SKM-1 (cell line): Measurements from ENCODE around the gene ICE2.

Source experiments
- DNase-seq: peaks from one replicate; lab custom pipeline; 2025; ENCODE audit not compliant: unreplicated experiment; lab: John Stamatoyannopoulos, UW

ICE2 gene

DNA sequence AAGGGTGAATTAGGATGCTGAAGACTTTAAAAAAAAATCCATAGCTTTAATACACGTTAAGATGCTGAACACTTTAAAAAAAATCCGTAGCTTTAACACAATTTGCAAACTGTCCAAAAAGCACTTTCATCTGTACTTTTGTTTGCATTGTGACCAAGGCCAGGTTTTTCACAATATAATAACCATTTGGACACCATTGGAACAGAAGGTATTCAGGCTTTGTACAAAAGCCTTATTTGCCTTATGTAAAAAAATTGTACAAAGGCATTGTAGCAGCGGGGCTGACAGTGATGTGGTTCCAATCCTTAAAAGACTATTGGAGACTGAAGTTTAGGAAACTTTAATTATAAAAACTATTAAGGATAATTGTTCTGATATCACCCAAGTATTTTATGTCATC lies 15.2 kb upstream of the ICE2 start:
- no peak for DNase-seq

DNA sequence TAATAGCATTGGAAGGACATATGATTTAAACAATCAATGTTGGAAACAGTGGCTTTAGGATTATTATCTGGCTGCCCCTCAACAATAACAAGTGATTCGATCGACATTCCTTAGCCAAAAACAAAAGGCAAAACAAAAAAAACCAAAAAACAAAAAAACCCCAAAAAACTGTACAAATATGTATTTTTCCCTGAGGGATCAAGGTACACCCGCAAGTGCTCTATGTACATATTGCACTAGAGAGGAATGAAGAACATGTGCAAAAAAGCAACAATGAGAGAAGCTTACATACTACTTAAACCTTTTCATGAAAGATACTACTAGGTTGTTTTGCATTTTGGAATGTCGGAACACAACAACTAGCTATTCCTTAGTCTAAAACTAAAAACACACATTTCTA lies 14.2 kb upstream of the ICE2 start:
- no peak for DNase-seq

DNA sequence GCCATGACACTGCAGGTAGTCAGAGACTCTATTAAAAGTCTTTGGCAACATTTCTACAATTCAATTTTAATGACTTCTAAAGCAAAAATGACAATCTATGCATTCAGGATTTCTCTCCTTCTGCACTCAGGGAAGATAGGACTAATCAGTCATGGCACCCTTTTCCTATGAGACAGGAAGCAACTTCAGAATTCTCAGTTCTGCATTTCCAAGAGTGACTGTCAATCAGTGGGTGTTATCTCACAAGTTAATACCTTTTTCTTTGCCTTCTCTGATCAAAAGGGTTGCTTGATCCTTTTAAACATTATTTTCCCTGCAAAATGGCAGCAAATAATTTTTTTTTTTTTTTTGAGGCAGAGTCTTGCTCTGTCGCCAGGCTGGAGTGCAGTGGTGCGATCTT lies 7.8 kb upstream of the ICE2 start:
- DNase-seq, result no peak

DNA sequence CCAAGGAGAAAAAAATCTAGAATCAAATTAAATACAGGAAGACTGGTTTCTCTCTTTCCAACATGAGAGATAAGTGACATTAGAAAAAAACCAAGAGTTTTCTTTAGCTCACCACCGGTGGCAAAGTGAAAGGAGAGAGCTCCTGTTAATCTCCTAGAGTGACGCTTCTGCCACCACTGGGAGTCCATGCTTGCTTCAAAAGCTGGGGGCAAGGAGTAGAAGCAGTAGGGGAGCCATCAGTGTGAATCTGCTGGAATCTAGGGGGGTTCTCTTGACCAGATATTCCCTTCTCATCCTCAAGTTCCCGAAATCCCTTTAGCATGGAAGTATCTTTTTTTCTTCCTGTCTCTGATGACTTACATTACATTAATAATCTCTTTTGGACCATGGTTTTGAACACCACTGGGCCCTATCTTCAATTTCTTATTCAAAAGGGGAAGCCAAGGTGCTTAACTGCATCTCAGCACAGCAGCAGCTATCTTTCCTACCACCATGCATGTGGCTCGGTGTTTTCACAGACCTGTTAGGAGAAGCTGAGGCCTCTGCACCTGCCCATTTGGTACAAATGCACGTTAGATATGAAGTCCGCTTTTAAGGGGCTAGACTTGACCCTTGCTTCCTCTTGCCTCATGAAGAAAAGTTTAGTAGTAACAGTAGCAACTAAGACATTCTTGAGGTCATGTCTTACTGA lies 6.6 kb upstream of the ICE2 start:
- DNase-seq, result no peak

DNA sequence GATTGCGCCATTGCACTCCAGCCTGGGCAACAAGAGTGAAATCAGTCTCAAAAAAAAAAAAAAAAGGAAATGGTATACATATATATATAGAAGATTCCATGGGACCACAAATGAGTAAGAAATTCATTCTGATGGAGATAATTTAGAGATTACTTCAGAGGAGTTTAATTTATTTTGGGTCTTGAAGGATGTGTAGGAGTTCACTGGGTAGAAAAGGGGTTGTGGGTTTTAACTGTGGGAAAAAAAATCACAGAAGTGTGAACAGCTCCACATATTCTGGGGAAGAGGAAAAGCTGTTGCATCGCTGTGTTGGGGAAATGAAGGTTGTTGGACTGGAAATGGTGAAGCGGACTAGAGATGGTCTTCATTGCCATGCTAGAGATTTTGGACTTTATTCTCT lies 4.1 kb upstream of the ICE2 start:
- no peak for DNase-seq

DNA sequence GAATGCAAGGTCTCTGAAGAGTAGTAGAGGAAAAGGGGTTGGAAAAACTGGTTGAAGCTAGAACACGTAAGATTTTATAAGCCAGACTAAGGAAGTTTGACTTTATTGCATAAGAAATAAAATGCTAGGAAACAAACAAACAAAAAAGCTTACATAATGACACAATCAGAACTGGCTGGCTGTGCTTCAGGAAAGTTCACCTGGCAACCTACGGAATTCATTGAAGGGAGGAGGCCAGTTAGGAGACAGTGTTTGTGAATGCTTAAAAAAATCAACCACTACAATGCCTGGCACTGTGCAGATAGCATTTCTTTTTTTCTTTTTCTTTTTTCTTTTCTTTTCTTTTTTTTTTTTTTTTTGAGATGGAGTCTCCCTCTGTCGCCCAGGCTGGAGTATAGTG lies 1.9 kb upstream of the ICE2 start:
- no peak for DNase-seq

DNA sequence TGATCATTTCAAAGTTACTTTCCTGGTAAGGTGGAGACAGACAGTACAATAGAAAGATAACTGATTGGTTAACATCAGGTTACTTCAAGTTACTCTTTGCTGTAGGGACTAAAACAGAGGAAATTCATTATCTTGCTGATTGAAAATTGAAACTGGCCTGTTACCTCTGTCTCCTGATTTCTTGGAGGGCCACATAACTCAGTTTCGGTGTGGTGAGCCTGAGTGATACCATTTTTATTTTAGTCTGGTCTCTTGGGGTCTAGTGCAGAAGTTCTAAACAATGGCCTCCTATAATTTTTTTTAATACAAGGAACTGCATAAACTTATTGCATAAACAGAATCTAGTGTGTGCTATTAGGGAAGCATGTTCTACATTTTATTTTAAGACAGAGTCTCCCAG lies 1.2 kb upstream of the ICE2 start:
- DNase-seq, result no peak

DNA sequence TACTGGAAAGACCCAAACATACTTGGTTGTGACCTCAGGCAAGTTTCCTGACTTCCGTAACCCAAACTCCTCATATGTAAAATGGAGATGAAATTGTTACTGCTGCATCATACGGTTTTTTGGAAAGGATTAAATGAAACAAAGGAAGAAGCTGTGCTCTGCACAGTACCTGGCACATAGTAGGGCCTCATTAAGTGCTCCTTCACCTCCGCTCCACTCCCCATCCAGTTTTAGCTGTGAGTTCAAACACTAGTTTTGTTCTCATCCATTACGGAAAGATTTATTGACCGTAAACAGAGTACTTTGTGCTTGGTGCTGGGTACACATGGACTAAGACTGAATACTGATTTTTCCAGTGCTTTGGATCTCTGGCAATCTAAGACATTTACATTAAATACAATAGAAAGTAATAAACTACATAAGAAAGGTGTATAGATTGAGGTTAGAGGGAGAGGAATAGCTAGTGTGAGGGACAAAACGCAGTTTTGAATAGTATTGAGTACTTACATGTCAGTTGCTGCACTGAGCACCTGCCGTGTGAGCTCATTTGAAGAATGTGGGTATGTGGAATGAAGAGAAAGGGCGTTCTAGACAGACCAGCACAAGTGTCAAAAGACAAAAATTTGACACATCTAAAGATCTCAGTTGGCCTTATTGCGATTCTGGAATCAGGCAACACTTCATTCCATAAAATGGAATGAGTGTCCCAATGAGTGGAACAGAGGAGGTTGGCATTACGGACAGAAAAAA lies 594 bp upstream of the ICE2 start:
- no peak for DNase-seq

DNA sequence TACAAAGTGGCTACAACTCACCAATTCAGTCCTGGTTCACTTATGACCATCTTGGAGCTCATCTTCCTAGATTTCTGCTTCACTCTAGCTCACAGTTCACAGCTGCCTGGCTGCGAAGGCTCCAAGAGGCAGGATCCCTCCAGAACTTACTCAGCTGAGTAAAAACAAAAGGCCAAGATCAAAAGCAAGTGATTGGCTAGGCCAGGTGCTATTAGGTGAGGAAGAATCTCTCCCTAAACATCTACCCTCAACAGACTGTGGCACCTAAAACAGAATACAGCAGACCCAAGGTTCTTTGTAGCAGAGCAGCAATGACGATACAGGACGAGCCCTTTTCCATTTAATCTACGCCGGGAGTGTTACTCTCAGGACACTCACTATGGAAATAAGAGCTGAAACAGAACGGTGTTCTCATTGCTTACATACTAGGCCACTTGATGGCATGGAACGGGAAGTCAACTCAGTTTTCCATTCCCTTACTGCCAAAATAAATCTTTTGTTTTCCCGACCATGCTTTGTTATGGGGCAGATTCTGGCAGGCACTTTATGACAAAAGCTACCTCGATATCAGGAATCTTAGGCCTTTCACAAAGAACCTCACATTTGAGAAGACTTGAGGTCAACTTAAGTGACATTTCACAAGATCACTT lies 901 bp downstream of the ICE2 start:
- no peak for DNase-seq

DNA sequence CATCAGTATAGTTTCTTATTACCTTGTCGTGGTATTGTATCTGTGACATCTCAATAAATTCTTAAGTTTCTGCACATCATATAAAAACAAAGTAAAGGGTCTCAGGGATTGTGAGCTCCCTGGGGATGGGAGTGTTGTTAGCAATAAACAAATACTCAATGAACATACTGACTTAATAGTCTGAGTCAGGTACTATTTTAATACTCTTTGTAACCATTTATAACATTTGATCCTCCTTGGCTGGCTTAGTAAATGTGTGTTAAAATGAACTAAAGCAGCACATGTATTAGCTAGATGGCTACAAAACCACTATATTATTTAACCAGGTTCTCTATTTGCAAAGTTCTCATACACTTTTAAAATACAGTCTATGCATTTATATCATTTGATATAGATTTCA lies 1.8 kb downstream of the ICE2 start:
- DNase-seq, result no peak

DNA sequence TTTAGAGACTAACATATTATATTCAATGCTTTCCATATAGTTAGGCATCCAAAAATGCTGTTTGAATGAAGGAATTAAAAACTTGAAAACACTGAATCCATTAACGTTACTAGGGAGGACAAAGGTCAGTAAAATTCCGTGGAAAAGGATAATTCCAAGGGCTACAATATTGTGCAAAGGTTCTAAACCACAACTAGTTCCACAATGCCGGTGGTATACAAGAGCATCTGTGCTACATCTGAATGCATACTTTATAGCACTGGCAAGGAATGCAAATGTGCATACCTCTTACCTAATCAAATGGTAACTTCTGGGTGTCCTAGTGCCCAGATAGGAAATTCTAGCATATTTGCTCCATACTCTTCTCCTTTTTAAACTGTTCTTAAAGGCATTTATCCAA lies 2.2 kb downstream of the ICE2 start:
- DNase-seq, result no peak

DNA sequence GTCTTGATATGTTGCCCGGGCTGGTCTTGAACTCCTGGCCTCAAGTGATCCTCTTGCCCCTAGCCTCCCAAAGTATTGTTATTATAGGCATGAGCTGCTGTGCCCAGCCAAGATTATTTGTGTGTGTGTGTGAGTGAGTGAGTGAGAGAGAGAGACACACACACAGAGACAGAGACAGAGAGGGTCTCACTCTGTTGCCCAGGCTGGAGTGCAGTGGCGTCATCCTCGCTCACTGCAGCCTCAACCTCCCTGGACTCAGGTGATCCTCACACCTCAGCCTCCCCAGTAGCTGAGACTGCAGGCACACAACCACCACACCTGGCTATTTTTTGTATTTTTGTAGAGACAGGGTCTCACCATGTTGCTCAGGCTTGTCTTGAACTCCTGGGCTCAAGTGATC lies 5.8 kb downstream of the ICE2 start:
- DNase-seq, result no peak

DNA sequence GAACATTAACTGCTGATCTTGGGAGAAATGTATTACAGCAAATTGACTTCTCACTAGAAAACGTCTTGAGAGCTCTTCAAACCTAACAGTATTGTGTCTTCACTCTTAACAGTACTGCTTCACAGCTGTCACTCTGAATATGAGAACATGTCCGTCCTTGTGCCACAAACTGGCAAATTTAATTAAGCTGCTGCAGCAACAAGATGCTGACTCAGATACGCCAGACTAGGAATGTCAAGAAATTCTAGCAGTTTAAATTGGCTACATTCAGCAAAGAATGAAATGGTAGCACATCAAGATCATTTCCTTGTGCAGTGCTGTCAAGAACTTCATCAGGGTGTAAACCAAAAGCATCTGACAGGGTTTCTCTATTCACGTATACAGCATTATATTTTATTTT lies 7.6 kb downstream of the ICE2 start:
- no peak for DNase-seq

DNA sequence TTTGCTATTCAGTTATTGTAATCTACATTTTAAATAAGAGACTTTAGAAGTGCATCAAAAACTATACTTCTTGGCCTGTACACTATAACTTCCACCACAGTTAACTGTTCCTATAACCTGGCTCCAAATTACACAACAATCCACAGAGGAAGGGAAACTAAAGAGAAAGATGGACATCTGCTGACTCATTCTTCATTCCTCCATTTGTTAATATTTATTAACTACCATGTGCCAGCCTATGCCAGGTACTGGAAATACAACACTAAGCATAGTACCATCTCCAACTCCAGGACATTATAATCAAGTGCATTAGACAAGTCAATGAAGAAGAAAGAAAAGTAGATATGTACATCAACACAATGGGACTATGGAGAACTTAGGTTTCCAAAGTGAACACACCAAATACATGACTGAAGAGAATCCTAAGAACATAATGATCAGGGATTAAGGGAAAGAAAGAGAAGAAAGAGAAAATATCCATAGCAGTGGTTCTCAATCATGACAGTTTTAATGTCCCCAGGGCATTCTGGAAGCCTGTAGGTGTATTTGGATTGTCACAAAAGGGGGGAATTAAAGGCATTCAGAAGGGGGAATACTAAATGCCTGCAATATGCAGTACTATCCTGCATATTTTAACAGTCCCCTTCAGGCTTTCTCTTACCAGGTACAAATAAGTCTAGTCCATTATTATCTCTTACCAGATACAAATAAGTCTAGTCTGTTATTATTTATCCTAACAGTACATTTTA lies 8.9 kb downstream of the ICE2 start:
- no peak for DNase-seq

DNA sequence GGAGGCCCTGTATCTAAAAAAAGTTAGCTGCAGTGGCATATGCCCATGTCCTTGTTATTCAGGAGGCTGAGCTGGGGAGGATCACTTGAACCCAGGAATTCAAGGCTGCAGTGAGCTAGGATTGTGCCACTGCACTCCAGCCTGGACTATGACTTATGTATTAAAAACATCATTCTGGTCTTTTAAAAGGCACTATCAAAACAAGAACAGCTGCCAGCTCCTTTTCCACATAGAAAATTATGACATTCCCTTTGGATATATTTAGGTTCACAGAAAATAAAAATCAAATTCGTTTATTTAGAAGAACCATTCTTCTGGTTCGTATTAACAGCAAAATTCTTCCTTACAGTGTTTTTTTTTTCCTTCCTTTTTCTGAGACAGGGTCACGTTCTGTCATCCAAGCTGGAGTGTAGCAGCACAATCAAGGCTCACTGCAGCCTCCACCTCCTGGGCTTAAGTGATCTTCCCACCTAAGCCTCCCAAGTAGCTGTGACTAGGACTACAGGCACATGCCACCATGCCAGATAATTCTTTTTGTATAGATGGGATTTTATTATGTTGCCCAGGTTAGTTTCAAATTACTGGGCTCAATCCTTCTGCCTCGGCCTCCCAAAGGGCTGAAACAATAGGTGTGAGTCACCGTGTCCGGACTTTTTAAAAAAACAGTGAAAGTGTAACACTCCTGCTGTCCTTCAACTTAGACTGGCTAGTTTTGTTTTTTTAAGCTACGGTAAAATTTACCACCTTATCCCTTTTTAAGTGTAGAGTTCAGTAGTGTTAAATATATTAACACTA lies 13.9 kb downstream of the ICE2 start:
- DNase-seq, result no peak

DNA sequence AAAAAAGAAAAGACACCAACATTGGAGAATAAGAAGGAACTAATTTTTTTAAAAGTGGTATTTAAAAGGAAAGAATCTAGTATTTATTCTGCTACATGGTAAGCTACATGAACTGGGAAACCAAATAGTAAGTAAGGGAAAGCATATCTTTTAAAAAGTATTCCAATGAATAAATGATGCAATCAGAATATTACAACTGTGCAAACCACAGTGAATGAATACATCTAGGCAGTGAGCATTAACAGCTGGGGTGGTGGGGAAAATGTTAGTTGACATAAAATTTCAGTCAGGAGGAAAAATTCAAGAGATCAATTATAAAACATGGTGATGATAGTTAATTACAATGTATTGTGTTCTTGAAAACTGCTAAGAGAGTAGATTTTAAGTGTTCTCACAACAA lies 16.9 kb downstream of the ICE2 start:
- no peak for DNase-seq

DNA sequence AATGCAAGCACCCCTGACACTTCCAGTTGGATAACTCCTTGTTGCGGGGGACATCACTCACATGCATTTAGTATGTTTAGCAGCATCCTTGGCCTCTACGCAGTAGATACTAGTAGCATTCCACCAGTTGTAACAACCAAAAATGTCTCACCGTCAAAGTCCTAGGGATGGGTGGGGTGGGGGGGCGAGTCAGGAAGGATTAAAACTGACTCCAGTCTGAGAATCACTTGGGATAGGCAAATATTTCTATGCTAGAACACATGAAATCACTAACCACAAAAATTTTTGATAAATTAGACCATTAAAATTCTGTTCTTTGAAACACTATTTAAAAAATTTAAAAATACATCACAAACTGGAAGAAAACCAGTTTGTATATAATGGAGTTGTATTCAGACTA lies 18.0 kb downstream of the ICE2 start:
- no peak for DNase-seq

DNA sequence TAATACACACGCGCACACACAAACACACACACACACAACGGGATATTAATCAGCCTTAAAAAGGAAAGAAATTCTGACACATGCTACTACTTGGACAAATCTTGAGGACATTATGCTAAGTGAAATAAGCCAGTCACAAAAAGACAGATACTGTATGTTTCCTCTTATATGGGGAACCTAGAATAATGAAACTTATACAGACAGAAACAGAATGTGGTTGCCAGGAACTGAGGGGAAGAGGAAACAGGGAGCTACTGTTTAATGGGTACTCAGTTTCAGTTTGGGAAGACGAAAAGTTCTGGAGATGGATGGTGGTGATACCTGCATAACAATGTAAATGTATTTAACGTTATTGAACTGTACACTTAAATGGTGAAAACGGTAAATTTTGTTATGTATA lies 20.2 kb downstream of the ICE2 start:
- no peak for DNase-seq

DNA sequence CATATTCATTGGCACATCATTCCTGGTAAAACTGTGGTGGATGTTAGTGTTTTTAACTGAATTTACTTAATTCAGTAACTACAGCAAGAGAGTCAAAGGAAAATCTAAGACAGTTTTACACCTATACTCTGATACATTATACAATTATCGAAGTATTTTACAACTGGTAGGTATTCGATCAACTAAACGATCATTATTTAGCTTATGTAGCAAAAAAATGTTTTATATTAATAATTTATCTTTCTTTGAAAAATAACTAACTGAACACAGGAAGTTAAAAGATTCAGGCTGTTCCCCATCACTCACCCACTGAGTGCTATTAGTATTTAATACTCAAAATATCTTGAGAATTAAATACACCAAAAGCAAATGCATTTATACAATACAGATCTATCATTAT lies 21.0 kb downstream of the ICE2 start:
- DNase-seq, result no peak

DNA sequence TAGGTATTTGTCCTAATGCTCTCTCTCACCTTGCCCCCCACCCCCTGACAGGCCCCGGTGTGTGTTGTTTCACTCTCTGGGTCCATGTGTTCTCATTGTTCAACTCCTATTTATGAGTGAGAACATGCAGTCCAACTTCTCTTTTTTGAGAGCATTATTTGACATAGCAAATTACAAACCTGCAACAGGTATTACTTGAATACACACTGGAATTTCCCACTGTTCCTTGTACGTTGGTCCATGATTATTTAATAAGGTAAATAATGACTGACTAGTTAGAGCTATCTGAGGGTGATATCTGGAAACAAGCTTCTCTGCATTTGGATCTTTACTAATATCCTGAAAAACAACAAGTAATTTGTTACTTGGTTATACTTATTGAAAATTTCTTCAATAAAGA lies 24.1 kb downstream of the ICE2 start:
- no peak for DNase-seq
